Measurements from ENCODE around the gene PFAS. TPM values are rescaled to one million over a fixed set of nuclear protein-coding genes. Genes with fewer than 3 reads are reported as not detected.

The PFAS gene
- total and polyA plus RNA-seq, 10 of the 15 experiments (the other 5 are each of a cell fraction or from before 2014, with no cell fraction given), result 13.9 to 122 (median 47.2) TPM

DNA sequence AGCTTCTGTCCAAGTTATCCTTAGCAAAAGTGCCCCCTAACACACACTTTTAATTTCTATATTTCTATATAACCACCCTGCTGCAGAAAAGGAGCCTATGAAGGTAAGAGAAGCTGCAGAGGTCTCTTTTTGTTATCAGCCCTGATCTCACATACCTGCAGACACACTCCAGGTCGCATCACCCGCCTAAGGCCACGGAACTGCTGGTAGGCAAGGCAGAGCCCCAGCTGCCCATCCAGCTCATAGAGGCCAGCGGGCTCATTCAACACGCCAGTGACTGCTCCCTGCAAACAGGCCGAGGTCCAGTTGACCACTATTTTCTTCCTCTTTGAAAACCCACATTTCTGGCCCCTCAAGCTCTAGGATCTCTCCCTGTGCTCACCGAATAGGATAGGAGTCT, 13.4 kb upstream of the PFAS start (continued):
- TF ChIP-seq, protein P1, sequence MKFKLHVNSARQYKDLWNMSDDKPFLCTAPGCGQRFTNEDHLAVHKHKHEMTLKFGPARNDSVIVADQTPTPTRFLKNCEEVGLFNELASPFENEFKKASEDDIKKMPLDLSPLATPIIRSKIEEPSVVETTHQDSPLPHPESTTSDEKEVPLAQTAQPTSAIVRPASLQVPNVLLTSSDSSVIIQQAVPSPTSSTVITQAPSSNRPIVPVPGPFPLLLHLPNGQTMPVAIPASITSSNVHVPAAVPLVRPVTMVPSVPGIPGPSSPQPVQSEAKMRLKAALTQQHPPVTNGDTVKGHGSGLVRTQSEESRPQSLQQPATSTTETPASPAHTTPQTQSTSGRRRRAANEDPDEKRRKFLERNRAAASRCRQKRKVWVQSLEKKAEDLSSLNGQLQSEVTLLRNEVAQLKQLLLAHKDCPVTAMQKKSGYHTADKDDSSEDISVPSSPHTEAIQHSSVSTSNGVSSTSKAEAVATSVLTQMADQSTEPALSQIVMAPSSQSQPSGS (IDR thresholded peaks at IDR 0.05; ENCODE audit: low read length), result no peak
- TF ChIP-seq SIX5 (IDR thresholded peaks at IDR 0.05; ENCODE audit: low read depth, low read length, severe bottlenecking) (no peak), SP1 (IDR thresholded peaks at IDR 0.05; ENCODE audit: low read depth, low read length) (no peak), ZNF217 (IDR thresholded peaks at IDR 0.05) (no peak), NFIC (IDR thresholded peaks at IDR 0.05; ENCODE audit: low read depth, low read length) (no peak)
- TF ChIP-seq, protein P2, sequence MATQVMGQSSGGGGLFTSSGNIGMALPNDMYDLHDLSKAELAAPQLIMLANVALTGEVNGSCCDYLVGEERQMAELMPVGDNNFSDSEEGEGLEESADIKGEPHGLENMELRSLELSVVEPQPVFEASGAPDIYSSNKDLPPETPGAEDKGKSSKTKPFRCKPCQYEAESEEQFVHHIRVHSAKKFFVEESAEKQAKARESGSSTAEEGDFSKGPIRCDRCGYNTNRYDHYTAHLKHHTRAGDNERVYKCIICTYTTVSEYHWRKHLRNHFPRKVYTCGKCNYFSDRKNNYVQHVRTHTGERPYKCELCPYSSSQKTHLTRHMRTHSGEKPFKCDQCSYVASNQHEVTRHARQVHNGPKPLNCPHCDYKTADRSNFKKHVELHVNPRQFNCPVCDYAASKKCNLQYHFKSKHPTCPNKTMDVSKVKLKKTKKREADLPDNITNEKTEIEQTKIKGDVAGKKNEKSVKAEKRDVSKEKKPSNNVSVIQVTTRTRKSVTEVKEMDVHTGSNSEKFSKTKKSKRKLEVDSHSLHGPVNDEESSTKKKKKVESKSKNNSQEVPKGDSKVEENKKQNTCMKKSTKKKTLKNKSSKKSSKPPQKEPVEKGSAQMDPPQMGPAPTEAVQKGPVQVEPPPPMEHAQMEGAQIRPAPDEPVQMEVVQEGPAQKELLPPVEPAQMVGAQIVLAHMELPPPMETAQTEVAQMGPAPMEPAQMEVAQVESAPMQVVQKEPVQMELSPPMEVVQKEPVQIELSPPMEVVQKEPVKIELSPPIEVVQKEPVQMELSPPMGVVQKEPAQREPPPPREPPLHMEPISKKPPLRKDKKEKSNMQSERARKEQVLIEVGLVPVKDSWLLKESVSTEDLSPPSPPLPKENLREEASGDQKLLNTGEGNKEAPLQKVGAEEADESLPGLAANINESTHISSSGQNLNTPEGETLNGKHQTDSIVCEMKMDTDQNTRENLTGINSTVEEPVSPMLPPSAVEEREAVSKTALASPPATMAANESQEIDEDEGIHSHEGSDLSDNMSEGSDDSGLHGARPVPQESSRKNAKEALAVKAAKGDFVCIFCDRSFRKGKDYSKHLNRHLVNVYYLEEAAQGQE (IDR thresholded peaks at IDR 0.05; ENCODE audit: low read depth, low read length), result no peak

DNA sequence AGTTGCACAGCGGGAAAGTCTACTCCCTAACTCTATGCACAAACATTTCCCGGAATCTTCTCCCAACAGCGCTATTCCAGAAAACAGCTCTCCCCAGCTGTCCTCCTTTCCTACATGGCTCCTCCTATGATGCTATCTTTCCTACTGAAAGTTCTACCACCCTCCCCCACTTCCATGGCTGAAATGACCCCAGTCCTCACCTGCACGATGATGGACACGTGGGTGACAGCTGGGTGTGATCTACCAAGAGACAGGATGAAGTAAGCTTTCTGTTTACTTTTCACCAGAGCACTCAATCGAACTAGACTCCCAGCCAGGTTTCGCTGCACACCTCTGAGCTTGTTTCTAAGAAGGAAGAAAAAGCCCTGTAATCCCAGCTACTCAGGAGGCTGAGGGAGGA, 11.9 kb upstream of the PFAS start:
- TF ChIP-seq, protein P3, sequence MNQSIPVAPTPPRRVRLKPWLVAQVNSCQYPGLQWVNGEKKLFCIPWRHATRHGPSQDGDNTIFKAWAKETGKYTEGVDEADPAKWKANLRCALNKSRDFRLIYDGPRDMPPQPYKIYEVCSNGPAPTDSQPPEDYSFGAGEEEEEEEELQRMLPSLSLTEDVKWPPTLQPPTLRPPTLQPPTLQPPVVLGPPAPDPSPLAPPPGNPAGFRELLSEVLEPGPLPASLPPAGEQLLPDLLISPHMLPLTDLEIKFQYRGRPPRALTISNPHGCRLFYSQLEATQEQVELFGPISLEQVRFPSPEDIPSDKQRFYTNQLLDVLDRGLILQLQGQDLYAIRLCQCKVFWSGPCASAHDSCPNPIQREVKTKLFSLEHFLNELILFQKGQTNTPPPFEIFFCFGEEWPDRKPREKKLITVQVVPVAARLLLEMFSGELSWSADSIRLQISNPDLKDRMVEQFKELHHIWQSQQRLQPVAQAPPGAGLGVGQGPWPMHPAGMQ (IDR thresholded peaks at IDR 0.05; ENCODE audit: borderline replicate concordance), result no peak
- no peak for TF ChIP-seq NR2C1 (IDR thresholded peaks at IDR 0.05)
- TF ChIP-seq TCF12 (IDR thresholded peaks at IDR 0.05; ENCODE audit: low read depth, low read length), result no peak
- no peak for TF ChIP-seq ZNF207 (IDR thresholded peaks at IDR 0.05; ENCODE audit: borderline replicate concordance)
- TF ChIP-seq TAF1 (IDR thresholded peaks at IDR 0.05; ENCODE audit: borderline replicate concordance, low read depth, low read length), result no peak
- TF ChIP-seq NFYB (IDR thresholded peaks at IDR 0.05; ENCODE audit: insufficient read depth, low read depth, low read length), result no peak
- TF ChIP-seq, protein P1 (IDR thresholded peaks at IDR 0.05; ENCODE audit: low read length), result no peak
- Histone ChIP-seq H3K4me1 (ENCODE audit: control insufficient read depth, insufficient read depth, low read length) (no peaks in the 10 kb centered on the region), H3K27me3 (replicated peaks in 1 of 2; ENCODE audit: control insufficient read depth in 2 of 2, insufficient read depth in 2 of 2, low read length in 1 of 2) (no peaks in the 10 kb centered on the region), H3K9me3 (replicated peaks; ENCODE audit: control insufficient read depth, insufficient read depth, low read length) (no peaks in the 10 kb centered on the region), H3K9ac (ENCODE audit: control insufficient read depth, insufficient read depth, low read length) (no peak overlapping the region), H3K27ac (ENCODE audit: control insufficient read depth, insufficient read depth) (no peak overlapping the region), H3K79me2 (ENCODE audit: control insufficient read depth, insufficient read depth, low read length) (no peaks in the 10 kb centered on the region), H2AFZ (ENCODE audit: control insufficient read depth, low read depth, low read length) (no peak overlapping the region), H3K4me3 (no peak overlapping the region), H3K4me2 (ENCODE audit: control insufficient read depth, insufficient read depth) (no peak overlapping the region), H3K36me3 (ENCODE audit: control insufficient read depth in 2 of 2, insufficient read depth in 2 of 2, low read length in 1 of 2) (peaks cover 24 to 37% of the 10 kb centered on the region in 2 experiments), H4K20me1 (ENCODE audit: control insufficient read depth, insufficient read depth) (0 out of 2 replicates have a peak, but pooled peaks cover 2% of the 10 kb centered on the region)
- intact Hi-C loops (cut with micrococcal nuclease; ENCODE audit: unreplicated experiment), result no loop called here
- DNase-seq (ENCODE audit: low read depth, low spot score) (no peak), ATAC-seq (no peak), FAIRE-seq (no peak)
- 94% methylated on average over 7 of the region's 7 CpGs for WGBS (ENCODE audit: insufficient coverage, insufficient replicate concordance, low lambda C conversion rate, missing lambda C conversion rate)
- ChIA-PET POLR2A (interaction anchor here (0.7 to 1.7 kb wide), 4 partner anchors 10 to 16 kb away, joined by 3 to 6 read pairs (median 5); no protein-coding TSS in a partner anchor), RAD21 (ENCODE audit: unreplicated experiment) (interaction anchor here (0.6 kb wide), 1 partner anchor 51 kb away, joined by 3 read pairs; no protein-coding TSS in a partner anchor), SMC1A (ENCODE audit: uncharacterized antibody, unreplicated experiment) (interaction anchor here (0.5 to 2.5 kb wide), 3 partner anchors 10 to 61 kb away, joined by 3 to 10 read pairs (median 4); partner anchors contain the start of genes CTC1 and TMEM107), CTCF (interaction anchor here (1.1 kb wide), 1 partner anchor 10 kb away, joined by 4 read pairs; no protein-coding TSS in a partner anchor)
- no TSS peak for BruUV-seq (replicated peaks)
- in situ Hi-C loops (cut with MboI), result no loop called here

Data from GM12878 (cell line).